GM18526 (cell line): ENCODE measurements around the gene KCTD1.

Experiments
- POLR2A ChIP-seq: IDR thresholded peaks from 3 replicates; pipeline ENCODE4 v1.6.1; 2011; ENCODE audit not compliant: insufficient read length; ENCODE audit errors: extremely low read depth

KCTD1 gene

GRCh38 chr18:26483633-26484032, 64.7 kb downstream of the KCTD1 start:
- TF ChIP-seq POLR2A: no peak

GRCh38 chr18:26482569-26482968, 65.8 kb downstream of the KCTD1 start:
- no peak for TF ChIP-seq POLR2A

- no peak for TF ChIP-seq POLR2A
Measured at GRCh38 chr18:26480897-26481795, 67.2 kb downstream of the KCTD1 start.

GRCh38 chr18:26479681-26480079, 68.7 kb downstream of the KCTD1 start:
- no peak for TF ChIP-seq POLR2A

GRCh38 chr18:26479065-26479680, 69.2 kb downstream of the KCTD1 start:
- no peak for TF ChIP-seq POLR2A

GRCh38 chr18:26477828-26478466, 70.4 kb downstream of the KCTD1 start:
- no peak for TF ChIP-seq POLR2A

GRCh38 chr18:26476697-26477096, 71.7 kb downstream of the KCTD1 start:
- TF ChIP-seq POLR2A: no peak

GRCh38 chr18:26474542-26474941, 73.8 kb downstream of the KCTD1 start:
- TF ChIP-seq POLR2A: no peak

GRCh38 chr18:26473672-26474071, 74.7 kb downstream of the KCTD1 start:
- TF ChIP-seq POLR2A: no peak

- TF ChIP-seq POLR2A: no peak
Measured at GRCh38 chr18:26471826-26472225, 76.5 kb downstream of the KCTD1 start.

GRCh38 chr18:26471027-26471426, 77.3 kb downstream of the KCTD1 start:
- no peak for TF ChIP-seq POLR2A

GRCh38 chr18:26470011-26470637, 78.2 kb downstream of the KCTD1 start:
- no peak for TF ChIP-seq POLR2A

GRCh38 chr18:26468931-26469340, 79.4 kb downstream of the KCTD1 start:
- TF ChIP-seq POLR2A: no peak

- TF ChIP-seq POLR2A: no peak
Measured at GRCh38 chr18:26466026-26466425, 82.3 kb downstream of the KCTD1 start.

GRCh38 chr18:26465431-26465830, 82.9 kb downstream of the KCTD1 start:
- no peak for TF ChIP-seq POLR2A
